ENCODE measurements around the gene USP17L19.
"Not testable (repeated sequence)": the region's sequence is repeated elsewhere in the genome, so short reads cannot be mapped to it uniquely, and the experiment has no call there.

DNA sequence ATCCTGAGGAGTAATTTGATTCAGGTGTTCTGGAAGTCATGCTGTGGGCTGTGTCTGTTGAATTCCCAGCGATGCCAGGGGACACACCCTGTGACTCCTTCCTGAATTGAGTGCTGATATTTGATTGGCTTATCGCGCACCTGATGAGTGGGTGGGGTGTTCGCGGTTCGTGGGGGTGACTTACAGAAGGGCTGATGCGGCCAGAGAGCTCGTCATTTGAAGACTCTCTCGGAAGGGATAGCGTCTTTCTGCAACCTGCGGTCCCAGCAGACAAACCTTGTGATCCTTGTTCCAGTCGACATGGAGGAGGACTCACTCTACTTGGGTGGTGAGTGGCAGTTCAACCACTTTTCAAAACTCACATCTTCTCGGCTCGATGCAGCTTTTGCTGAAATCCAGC, 28.6 kb upstream of the USP17L19 start, which contains the start of gene USP17L13:
- TF ChIP-seq, protein P1, sequence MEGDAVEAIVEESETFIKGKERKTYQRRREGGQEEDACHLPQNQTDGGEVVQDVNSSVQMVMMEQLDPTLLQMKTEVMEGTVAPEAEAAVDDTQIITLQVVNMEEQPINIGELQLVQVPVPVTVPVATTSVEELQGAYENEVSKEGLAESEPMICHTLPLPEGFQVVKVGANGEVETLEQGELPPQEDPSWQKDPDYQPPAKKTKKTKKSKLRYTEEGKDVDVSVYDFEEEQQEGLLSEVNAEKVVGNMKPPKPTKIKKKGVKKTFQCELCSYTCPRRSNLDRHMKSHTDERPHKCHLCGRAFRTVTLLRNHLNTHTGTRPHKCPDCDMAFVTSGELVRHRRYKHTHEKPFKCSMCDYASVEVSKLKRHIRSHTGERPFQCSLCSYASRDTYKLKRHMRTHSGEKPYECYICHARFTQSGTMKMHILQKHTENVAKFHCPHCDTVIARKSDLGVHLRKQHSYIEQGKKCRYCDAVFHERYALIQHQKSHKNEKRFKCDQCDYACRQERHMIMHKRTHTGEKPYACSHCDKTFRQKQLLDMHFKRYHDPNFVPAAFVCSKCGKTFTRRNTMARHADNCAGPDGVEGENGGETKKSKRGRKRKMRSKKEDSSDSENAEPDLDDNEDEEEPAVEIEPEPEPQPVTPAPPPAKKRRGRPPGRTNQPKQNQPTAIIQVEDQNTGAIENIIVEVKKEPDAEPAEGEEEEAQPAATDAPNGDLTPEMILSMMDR (conservative IDR thresholded peaks at IDR 0.05; ENCODE audit: low read depth in 2 of 2) = not testable (repeated sequence)
- TF ChIP-seq POLR2AphosphoS5 (IDR thresholded peaks at IDR 0.05; ENCODE audit: low read depth); EZH2 (IDR thresholded peaks at IDR 0.05; ENCODE audit: low read depth, unreplicated experiment); STAT1 (IDR thresholded peaks at IDR 0.05; ENCODE audit: unreplicated experiment); EZH2phosphoT487 (IDR thresholded peaks at IDR 0.05; ENCODE audit: unreplicated experiment); CREB1 (CRISPR knock-in tag; IDR thresholded peaks at IDR 0.05; ENCODE audit: low read depth): not testable (repeated sequence)
- TF ChIP-seq, protein P2, sequence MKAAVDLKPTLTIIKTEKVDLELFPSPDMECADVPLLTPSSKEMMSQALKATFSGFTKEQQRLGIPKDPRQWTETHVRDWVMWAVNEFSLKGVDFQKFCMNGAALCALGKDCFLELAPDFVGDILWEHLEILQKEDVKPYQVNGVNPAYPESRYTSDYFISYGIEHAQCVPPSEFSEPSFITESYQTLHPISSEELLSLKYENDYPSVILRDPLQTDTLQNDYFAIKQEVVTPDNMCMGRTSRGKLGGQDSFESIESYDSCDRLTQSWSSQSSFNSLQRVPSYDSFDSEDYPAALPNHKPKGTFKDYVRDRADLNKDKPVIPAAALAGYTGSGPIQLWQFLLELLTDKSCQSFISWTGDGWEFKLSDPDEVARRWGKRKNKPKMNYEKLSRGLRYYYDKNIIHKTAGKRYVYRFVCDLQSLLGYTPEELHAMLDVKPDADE (IDR thresholded peaks at IDR 0.05) = not testable (repeated sequence)
- TF ChIP-seq, protein P3, sequence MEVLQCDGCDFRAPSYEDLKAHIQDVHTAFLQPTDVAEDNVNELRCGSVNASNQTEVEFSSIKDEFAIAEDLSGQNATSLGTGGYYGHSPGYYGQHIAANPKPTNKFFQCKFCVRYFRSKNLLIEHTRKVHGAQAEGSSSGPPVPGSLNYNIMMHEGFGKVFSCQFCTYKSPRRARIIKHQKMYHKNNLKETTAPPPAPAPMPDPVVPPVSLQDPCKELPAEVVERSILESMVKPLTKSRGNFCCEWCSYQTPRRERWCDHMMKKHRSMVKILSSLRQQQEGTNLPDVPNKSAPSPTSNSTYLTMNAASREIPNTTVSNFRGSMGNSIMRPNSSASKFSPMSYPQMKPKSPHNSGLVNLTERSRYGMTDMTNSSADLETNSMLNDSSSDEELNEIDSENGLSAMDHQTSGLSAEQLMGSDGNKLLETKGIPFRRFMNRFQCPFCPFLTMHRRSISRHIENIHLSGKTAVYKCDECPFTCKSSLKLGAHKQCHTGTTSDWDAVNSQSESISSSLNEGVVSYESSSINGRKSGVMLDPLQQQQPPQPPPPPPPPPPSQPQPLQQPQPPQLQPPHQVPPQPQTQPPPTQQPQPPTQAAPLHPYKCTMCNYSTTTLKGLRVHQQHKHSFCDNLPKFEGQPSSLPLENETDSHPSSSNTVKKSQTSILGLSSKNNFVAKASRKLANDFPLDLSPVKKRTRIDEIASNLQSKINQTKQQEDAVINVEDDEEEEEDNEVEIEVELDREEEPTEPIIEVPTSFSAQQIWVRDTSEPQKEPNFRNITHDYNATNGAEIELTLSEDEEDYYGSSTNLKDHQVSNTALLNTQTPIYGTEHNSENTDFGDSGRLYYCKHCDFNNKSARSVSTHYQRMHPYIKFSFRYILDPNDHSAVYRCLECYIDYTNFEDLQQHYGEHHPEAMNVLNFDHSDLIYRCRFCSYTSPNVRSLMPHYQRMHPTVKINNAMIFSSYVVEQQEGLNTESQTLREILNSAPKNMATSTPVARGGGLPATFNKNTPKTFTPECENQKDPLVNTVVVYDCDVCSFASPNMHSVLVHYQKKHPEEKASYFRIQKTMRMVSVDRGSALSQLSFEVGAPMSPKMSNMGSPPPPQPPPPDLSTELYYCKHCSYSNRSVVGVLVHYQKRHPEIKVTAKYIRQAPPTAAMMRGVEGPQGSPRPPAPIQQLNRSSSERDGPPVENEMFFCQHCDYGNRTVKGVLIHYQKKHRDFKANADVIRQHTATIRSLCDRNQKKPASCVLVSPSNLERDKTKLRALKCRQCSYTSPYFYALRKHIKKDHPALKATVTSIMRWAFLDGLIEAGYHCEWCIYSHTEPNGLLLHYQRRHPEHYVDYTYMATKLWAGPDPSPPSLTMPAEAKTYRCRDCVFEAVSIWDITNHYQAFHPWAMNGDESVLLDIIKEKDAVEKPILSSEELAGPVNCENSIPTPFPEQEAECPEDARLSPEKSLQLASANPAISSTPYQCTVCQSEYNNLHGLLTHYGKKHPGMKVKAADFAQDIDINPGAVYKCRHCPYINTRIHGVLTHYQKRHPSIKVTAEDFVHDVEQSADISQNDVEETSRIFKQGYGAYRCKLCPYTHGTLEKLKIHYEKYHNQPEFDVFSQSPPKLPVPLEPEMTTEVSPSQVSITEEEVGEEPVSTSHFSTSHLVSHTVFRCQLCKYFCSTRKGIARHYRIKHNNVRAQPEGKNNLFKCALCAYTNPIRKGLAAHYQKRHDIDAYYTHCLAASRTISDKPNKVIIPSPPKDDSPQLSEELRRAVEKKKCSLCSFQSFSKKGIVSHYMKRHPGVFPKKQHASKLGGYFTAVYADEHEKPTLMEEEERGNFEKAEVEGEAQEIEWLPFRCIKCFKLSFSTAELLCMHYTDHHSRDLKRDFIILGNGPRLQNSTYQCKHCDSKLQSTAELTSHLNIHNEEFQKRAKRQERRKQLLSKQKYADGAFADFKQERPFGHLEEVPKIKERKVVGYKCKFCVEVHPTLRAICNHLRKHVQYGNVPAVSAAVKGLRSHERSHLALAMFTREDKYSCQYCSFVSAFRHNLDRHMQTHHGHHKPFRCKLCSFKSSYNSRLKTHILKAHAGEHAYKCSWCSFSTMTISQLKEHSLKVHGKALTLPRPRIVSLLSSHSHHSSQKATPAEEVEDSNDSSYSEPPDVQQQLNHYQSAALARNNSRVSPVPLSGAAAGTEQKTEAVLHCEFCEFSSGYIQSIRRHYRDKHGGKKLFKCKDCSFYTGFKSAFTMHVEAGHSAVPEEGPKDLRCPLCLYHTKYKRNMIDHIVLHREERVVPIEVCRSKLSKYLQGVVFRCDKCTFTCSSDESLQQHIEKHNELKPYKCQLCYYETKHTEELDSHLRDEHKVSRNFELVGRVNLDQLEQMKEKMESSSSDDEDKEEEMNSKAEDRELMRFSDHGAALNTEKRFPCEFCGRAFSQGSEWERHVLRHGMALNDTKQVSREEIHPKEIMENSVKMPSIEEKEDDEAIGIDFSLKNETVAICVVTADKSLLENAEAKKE (CRISPR knock-in tag; IDR thresholded peaks at IDR 0.05) = not testable (repeated sequence)
- TF ChIP-seq, protein P4, sequence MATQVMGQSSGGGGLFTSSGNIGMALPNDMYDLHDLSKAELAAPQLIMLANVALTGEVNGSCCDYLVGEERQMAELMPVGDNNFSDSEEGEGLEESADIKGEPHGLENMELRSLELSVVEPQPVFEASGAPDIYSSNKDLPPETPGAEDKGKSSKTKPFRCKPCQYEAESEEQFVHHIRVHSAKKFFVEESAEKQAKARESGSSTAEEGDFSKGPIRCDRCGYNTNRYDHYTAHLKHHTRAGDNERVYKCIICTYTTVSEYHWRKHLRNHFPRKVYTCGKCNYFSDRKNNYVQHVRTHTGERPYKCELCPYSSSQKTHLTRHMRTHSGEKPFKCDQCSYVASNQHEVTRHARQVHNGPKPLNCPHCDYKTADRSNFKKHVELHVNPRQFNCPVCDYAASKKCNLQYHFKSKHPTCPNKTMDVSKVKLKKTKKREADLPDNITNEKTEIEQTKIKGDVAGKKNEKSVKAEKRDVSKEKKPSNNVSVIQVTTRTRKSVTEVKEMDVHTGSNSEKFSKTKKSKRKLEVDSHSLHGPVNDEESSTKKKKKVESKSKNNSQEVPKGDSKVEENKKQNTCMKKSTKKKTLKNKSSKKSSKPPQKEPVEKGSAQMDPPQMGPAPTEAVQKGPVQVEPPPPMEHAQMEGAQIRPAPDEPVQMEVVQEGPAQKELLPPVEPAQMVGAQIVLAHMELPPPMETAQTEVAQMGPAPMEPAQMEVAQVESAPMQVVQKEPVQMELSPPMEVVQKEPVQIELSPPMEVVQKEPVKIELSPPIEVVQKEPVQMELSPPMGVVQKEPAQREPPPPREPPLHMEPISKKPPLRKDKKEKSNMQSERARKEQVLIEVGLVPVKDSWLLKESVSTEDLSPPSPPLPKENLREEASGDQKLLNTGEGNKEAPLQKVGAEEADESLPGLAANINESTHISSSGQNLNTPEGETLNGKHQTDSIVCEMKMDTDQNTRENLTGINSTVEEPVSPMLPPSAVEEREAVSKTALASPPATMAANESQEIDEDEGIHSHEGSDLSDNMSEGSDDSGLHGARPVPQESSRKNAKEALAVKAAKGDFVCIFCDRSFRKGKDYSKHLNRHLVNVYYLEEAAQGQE (IDR thresholded peaks at IDR 0.05; ENCODE audit: unreplicated experiment) = not testable (repeated sequence)

All from GM23338 (cell line).